Measurements from ENCODE around the gene TUT7. TPM values are rescaled to one million over a fixed set of nuclear protein-coding genes. Genes with fewer than 3 reads are reported as not detected.

TUT7 gene
- total and polyA plus RNA-seq, 10 of the 15 experiments (the other 5 are each of a cell fraction or from before 2014, with no cell fraction given), result 10.0 to 49.8 (median 30.4) TPM

DNA sequence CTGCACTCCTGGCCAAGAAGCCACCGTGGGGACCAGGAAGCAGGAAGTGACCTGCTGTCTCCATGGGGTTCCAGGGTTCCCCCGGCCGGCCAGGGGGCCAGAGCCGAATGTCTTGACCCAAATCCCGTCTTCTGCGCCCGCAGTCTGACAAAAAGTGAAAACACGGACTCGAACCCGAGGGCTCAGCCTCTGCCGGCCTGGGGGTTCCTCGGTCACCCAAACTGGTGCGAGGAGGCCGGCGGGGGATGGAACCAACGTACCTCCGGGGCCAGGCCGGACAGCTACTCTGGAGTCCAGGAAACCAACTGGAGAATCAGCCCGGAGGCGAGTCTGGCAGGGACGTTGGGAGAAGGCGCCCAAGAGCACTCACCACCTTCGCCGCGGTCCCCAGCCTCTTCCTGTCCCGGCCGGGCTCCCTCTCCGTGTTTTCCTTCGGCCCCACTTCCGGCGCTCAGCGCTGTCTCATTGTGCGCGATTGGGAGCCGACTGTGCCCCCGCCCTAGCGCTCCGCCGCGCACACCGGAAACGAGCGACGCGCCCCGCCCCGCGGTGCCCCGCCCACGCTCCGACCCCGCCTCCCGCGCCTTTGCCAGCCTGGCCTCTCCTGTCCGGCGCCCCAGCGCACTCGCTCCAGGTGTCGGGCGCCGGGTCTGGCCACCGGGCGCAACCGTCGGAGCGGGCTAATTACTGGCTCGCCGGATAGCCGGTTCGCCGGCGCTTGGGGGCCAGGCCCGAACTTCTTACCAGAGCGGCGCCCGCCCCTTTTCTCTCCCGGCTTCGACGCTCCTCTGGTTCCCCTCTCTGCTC lies at the start of gene TUT7 (continued):
- TF ChIP-seq, protein P1, sequence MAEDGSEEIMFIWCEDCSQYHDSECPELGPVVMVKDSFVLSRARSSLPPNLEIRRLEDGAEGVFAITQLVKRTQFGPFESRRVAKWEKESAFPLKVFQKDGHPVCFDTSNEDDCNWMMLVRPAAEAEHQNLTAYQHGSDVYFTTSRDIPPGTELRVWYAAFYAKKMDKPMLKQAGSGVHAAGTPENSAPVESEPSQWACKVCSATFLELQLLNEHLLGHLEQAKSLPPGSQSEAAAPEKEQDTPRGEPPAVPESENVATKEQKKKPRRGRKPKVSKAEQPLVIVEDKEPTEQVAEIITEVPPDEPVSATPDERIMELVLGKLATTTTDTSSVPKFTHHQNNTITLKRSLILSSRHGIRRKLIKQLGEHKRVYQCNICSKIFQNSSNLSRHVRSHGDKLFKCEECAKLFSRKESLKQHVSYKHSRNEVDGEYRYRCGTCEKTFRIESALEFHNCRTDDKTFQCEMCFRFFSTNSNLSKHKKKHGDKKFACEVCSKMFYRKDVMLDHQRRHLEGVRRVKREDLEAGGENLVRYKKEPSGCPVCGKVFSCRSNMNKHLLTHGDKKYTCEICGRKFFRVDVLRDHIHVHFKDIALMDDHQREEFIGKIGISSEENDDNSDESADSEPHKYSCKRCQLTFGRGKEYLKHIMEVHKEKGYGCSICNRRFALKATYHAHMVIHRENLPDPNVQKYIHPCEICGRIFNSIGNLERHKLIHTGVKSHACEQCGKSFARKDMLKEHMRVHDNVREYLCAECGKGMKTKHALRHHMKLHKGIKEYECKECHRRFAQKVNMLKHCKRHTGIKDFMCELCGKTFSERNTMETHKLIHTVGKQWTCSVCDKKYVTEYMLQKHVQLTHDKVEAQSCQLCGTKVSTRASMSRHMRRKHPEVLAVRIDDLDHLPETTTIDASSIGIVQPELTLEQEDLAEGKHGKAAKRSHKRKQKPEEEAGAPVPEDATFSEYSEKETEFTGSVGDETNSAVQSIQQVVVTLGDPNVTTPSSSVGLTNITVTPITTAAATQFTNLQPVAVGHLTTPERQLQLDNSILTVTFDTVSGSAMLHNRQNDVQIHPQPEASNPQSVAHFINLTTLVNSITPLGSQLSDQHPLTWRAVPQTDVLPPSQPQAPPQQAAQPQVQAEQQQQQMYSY (CRISPR knock-in tag; IDR thresholded peaks at IDR 0.05), result no peak
- TF ChIP-seq SREBF2 (IDR thresholded peaks at IDR 0.05; ENCODE audit: low read length), result no peak; the same call in 1 of the 2 replicates
- TF ChIP-seq FOS (IDR thresholded peaks at IDR 0.05; ENCODE audit: borderline replicate concordance, extremely low read depth, insufficient read length), result no peak
- no peak for TF ChIP-seq ZNF622 (IDR thresholded peaks at IDR 0.05)
- 0 out of 2 replicates have a peak, but pooled peaks have one; percentile 25 for TF ChIP-seq IRF4 (IDR thresholded peaks at IDR 0.05; ENCODE audit: low read depth, low read length)
- TF ChIP-seq ESRRA (IDR thresholded peaks at IDR 0.05; ENCODE audit: low read length), result peak; percentile 80; the same call in 1 of the 2 replicates
- TF ChIP-seq, protein P2, sequence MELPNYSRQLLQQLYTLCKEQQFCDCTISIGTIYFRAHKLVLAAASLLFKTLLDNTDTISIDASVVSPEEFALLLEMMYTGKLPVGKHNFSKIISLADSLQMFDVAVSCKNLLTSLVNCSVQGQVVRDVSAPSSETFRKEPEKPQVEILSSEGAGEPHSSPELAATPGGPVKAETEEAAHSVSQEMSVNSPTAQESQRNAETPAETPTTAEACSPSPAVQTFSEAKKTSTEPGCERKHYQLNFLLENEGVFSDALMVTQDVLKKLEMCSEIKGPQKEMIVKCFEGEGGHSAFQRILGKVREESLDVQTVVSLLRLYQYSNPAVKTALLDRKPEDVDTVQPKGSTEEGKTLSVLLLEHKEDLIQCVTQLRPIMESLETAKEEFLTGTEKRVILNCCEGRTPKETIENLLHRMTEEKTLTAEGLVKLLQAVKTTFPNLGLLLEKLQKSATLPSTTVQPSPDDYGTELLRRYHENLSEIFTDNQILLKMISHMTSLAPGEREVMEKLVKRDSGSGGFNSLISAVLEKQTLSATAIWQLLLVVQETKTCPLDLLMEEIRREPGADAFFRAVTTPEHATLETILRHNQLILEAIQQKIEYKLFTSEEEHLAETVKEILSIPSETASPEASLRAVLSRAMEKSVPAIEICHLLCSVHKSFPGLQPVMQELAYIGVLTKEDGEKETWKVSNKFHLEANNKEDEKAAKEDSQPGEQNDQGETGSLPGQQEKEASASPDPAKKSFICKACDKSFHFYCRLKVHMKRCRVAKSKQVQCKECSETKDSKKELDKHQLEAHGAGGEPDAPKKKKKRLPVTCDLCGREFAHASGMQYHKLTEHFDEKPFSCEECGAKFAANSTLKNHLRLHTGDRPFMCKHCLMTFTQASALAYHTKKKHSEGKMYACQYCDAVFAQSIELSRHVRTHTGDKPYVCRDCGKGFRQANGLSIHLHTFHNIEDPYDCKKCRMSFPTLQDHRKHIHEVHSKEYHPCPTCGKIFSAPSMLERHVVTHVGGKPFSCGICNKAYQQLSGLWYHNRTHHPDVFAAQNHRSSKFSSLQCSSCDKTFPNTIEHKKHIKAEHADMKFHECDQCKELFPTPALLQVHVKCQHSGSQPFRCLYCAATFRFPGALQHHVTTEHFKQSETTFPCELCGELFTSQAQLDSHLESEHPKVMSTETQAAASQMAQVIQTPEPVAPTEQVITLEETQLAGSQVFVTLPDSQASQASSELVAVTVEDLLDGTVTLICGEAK (IDR thresholded peaks at IDR 0.05; ENCODE audit: borderline replicate concordance), result peak; percentile 89
- TF ChIP-seq SMAD5 (IDR thresholded peaks at IDR 0.05; ENCODE audit: low read depth), result no peak; the same call in 1 of the 2 replicates
- TF ChIP-seq, protein P3, sequence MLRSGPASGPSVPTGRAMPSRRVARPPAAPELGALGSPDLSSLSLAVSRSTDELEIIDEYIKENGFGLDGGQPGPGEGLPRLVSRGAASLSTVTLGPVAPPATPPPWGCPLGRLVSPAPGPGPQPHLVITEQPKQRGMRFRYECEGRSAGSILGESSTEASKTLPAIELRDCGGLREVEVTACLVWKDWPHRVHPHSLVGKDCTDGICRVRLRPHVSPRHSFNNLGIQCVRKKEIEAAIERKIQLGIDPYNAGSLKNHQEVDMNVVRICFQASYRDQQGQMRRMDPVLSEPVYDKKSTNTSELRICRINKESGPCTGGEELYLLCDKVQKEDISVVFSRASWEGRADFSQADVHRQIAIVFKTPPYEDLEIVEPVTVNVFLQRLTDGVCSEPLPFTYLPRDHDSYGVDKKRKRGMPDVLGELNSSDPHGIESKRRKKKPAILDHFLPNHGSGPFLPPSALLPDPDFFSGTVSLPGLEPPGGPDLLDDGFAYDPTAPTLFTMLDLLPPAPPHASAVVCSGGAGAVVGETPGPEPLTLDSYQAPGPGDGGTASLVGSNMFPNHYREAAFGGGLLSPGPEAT (IDR thresholded peaks at IDR 0.05; ENCODE audit: low read depth), result peak; percentile 94
- no peak for TF ChIP-seq ZNF384 (IDR thresholded peaks at IDR 0.05; ENCODE audit: borderline replicate concordance, low read depth, low read length)
- TF ChIP-seq KLF5 (IDR thresholded peaks at IDR 0.05; ENCODE audit: partially characterized antibody), result peak; percentile 73
- TF ChIP-seq, protein P4, sequence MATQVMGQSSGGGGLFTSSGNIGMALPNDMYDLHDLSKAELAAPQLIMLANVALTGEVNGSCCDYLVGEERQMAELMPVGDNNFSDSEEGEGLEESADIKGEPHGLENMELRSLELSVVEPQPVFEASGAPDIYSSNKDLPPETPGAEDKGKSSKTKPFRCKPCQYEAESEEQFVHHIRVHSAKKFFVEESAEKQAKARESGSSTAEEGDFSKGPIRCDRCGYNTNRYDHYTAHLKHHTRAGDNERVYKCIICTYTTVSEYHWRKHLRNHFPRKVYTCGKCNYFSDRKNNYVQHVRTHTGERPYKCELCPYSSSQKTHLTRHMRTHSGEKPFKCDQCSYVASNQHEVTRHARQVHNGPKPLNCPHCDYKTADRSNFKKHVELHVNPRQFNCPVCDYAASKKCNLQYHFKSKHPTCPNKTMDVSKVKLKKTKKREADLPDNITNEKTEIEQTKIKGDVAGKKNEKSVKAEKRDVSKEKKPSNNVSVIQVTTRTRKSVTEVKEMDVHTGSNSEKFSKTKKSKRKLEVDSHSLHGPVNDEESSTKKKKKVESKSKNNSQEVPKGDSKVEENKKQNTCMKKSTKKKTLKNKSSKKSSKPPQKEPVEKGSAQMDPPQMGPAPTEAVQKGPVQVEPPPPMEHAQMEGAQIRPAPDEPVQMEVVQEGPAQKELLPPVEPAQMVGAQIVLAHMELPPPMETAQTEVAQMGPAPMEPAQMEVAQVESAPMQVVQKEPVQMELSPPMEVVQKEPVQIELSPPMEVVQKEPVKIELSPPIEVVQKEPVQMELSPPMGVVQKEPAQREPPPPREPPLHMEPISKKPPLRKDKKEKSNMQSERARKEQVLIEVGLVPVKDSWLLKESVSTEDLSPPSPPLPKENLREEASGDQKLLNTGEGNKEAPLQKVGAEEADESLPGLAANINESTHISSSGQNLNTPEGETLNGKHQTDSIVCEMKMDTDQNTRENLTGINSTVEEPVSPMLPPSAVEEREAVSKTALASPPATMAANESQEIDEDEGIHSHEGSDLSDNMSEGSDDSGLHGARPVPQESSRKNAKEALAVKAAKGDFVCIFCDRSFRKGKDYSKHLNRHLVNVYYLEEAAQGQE (IDR thresholded peaks at IDR 0.05; ENCODE audit: low read depth, low read length), result no peak
- TF ChIP-seq SP1 (IDR thresholded peaks at IDR 0.05; ENCODE audit: low read depth, low read length), result peak; percentile 95
- TF ChIP-seq, protein P5, sequence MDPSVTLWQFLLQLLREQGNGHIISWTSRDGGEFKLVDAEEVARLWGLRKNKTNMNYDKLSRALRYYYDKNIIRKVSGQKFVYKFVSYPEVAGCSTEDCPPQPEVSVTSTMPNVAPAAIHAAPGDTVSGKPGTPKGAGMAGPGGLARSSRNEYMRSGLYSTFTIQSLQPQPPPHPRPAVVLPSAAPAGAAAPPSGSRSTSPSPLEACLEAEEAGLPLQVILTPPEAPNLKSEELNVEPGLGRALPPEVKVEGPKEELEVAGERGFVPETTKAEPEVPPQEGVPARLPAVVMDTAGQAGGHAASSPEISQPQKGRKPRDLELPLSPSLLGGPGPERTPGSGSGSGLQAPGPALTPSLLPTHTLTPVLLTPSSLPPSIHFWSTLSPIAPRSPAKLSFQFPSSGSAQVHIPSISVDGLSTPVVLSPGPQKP (IDR thresholded peaks at IDR 0.05; ENCODE audit: low read depth, low read length), result peak; percentile 99
